Astrocyte of the spinal cord (primary cell): ENCODE data around the gene ZFAND3.

ENCODE experiments used
- DNase-seq: peaks from one replicate; pipeline ENCODE4 v3.0.0; 2011; ENCODE audit warnings: low read depth, low spot score
- H3K4me3 ChIP-seq: 2 replicates; pipeline ENCODE4 v1.5.1; 2011; ENCODE audit warnings: low read depth, mild to moderate bottlenecking, low read length, moderate library complexity
- in situ Hi-C: cut with HindIII; loops from 2 replicates; pipeline ENCODE4 v1.10.0; 2017; ENCODE audit warnings: low sequenced_read_pairs
- TF ChIP-seq, protein P1 (sequence below): IDR thresholded peaks from 2 replicates; pipeline ENCODE4 v1.5.1; 2012; ENCODE audit warnings: low read depth, mild to moderate bottlenecking, low read length, inconsistent platforms

Gene ZFAND3

DNA sequence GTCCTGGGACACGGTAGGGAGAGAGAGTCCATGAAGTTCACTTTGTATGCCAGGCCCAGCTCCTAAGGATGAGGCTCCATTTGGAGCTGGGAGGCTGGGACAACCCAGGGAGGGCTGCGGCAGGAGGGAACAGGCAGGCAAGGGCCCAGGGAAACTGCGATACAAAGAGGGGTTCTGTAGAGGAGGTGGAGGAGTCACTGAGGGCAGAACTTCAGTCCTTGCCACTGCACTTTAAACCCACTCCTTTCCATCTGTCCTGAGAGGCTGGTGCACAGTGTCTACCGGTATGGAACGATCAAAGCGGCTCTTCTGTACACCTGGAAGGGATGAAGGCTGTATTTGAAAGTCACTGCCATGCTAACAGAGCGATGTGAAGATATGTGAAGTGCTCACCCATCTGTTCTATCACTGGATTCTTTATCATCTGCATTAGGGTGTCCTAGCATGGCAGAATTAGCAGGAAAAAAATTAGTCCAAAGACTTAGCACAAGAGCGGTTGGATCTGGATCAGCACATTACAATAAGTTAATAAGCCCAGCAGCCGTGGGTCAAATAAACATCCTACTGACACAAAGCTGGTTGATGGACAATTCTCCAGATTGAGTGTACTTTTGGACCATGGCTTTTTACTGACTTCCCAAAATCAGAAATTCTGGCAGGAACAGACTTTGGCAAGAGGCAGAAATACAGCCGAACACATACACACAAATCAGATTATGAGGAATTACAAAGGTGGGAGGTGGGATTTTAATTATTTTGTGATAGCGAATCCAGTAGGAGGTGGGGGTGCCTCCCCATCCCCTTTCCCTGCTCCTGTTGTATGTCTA is 20.9 kb upstream of the ZFAND3 start:
- no peak for DNase-seq
- in situ Hi-C loops: no loop called here
- TF ChIP-seq, protein P1, sequence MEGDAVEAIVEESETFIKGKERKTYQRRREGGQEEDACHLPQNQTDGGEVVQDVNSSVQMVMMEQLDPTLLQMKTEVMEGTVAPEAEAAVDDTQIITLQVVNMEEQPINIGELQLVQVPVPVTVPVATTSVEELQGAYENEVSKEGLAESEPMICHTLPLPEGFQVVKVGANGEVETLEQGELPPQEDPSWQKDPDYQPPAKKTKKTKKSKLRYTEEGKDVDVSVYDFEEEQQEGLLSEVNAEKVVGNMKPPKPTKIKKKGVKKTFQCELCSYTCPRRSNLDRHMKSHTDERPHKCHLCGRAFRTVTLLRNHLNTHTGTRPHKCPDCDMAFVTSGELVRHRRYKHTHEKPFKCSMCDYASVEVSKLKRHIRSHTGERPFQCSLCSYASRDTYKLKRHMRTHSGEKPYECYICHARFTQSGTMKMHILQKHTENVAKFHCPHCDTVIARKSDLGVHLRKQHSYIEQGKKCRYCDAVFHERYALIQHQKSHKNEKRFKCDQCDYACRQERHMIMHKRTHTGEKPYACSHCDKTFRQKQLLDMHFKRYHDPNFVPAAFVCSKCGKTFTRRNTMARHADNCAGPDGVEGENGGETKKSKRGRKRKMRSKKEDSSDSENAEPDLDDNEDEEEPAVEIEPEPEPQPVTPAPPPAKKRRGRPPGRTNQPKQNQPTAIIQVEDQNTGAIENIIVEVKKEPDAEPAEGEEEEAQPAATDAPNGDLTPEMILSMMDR: no peak
- no peak overlapping the region for H3K4me3 ChIP-seq

DNA sequence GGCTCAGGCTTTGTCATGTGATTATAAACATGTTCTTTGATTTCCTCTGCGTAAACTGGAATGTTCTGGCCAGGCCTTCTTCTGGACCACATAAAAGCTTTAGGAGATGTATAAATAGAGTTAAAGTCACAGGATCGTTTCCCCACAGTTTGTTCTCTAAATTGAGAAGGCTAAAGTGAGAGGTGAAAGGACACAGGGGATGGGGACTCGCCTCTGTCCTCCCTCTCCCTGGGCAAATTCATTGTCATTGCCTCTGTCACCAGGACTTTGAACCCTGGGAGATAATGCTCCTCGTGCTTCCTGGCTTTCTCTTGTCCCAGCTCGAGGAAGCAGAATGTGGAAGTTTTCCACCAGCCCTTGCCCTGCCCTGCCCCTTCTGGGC is 20.3 kb upstream of the ZFAND3 start:
- in situ Hi-C loops: no loop called here
- TF ChIP-seq, protein P1: no peak
- no peak for DNase-seq
- H3K4me3 ChIP-seq: no peak overlapping the region

DNA sequence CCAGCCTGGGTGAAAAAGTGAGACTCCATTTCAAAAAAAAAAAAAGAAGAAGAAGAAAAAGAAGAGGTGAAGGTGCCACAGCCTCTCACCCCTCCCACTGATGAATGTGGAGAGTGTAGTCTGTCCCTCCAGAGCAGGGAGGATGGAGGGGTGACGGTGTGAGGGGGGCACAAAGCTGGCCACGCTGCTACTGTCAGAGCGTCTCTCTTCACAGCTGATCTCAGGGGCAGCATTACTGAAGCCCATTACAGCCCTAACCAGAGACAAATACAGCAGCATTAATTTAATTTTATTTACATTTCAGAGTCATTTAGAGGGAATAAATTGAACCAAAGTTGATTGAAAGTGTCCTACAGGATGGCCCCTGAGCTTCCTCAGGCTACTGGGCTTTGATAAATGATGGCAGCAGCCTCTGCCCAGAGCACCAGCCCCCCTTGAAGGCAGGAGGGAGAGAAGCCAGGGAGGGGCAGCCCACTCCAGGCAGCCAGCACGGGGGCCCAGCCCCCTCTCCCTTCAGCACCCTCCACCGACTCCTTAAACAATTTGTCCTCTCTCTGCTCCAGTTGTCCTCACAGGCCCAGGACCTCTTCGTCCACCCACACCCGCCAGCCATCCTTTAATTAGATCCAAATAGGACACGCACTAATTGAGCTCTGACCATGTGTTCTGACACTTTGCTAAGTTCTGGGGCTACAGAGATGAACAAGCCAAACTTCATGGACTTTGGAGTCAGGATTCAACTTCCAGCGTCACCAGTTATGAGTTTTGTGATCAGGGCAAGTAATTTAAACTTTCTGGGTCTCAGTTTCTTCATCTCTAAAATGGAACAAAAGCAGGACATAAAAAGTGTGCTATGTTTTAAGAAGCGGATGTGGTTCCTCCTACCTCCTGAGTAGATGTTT is 18.6 kb upstream of the ZFAND3 start:
- in situ Hi-C loops: no loop called here
- DNase-seq: no peak
- H3K4me3 ChIP-seq: no peak overlapping the region
- TF ChIP-seq, protein P1: no peak

GRCh38 chr6:37801605-37801940 is 18.0 kb upstream of the ZFAND3 start:
- no peak overlapping the region for H3K4me3 ChIP-seq
- in situ Hi-C loops: no loop called here
- TF ChIP-seq, protein P1: no peak
- no peak for DNase-seq

DNA sequence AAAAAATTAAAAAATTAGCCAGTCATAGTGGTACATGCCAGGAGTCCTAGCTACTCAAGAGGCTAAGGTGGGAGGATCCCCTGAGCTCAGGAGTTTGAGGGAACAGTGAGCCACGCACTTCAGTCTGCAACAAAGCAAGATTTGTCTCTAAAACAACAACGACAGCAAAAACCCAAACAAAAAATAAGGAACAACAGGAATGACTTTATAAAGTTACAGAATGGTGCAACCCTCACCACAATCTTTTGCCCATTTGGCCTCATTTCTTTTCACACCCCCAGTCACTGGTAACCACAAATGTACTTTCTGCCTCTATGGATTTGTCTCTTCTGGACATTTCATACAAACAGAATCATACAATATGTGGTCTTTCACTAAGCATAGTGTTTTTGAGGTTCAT is 16.7 kb upstream of the ZFAND3 start:
- in situ Hi-C loops: no loop called here
- no peak overlapping the region for H3K4me3 ChIP-seq
- no peak for DNase-seq
- TF ChIP-seq, protein P1: no peak

DNA sequence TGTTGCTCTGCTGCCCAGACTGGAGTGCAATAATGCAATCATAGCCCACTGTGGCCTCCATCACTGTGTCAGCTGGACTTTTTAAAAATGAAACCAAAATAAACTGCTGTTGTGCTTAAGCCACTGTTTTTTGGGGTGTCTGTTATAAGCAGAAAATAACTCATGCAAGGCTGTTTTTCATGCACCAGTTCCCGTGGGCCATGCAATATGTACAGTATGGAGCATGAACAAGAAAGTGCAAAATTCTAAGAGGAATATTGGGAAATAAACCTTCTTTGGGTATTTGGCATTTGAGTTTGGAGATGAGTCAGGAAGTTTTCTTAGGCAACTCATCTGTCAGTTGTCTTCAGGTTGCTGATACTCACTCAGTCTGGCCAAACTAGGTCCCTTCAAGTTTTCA is 14.9 kb upstream of the ZFAND3 start:
- H3K4me3 ChIP-seq: no peak overlapping the region
- no peak for DNase-seq
- in situ Hi-C loops: no loop called here
- TF ChIP-seq, protein P1: no peak
